ENCODE results near the gene PRR14.
"Not testable (repeated sequence)": the region's sequence is repeated elsewhere in the genome, so short reads cannot be mapped to it uniquely, and the experiment has no call there.

PRR14 gene

DNA sequence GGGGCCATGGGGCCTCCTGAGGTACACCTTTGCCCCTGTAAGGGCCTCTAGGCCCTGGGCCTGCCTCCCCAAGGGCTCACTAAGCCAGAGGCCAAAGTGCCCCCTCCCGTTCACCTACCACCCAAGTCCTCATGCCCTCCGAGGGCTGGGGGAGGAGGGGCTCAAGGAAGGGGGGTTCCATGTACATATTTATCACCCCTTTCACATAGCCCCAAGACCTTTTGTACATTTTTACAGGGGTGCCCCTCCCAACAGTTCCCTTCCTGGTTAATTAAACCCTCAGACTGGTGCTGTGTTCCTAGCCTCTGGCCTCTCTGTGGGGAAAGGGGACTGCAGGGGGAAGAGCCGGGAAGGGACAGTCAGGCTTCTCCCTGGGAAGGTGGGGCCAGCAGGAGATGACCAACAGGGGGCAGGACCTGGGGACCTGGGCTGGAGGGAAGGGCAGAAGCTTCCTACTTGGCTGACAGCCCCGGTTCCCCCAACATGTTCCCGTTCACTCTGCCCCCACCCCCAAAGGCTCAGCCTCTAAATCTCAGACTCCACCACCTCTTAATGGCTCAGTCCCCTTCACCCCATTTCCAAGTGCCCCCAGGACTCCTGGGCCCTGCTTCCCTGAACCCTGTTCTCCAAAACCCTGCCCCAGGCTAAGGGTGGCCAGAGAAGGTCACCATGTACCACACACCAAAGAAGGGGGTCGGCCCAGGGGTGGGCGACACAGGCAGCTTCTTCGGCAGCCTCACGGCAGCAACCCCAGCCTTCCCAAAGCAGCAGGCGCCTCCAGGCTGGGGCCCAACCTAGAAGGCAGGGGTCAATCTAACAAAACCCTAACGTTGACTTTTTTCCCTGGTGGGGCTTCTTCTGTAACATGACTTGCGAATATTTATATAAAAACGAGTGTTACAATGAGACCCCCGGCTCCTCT, 19.4 kb downstream of the PRR14 start:
- Histone ChIP-seq H3K4me3 (ENCODE audit: extremely low read depth, insufficient read depth, low read length, poor library complexity, severe bottlenecking) (no peak overlapping the region), H3K27ac (ENCODE audit: low read depth, low read length, severe bottlenecking) (no peak overlapping the region), H3K4me1 (ENCODE audit: control insufficient read depth, insufficient read depth, low read length, poor library complexity, severe bottlenecking) (no peaks in the 10 kb centered on the region), H3K9me3 (ENCODE audit: control insufficient read depth, low read length) (no peaks in the 10 kb centered on the region), H3K36me3 (ENCODE audit: control insufficient read depth, insufficient read depth, low read length) (peaks cover 54% of the 10 kb centered on the region)
- WGBS, 2 experiments (ENCODE audit: insufficient coverage in 2 of 2), result 93 to 96% methylated on average over 8 to 11 of the region's 14 CpGs

DNA sequence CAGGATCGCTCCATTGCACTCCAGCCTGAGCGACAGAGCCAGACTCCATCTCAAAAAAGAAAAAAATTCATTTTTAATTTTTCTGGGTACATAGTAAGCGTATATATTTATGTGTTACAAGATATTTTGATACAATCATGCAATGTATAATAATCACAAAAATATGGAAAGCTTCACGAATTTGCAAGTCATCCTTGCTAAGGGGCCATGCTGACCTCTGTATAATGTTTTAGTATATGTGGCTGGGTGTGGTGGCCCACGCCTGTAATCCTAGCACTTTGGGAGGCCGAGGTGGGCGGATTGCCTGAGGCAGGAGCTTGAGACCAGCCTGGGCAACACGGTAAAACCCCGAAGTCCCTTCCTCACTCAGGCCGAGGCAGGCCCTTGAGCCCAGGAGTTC, 24.4 kb downstream of the PRR14 start:
- 73 to 81% methylated on average over 6 to 8 of the region's 10 CpGs for WGBS, 2 experiments (ENCODE audit: insufficient coverage in 2 of 2)
- Histone ChIP-seq H3K4me3 (ENCODE audit: extremely low read depth, insufficient read depth, low read length, poor library complexity, severe bottlenecking) (no peak overlapping the region), H3K9me3 (ENCODE audit: control insufficient read depth, low read length) (no peaks in the 10 kb centered on the region), H3K4me1 (ENCODE audit: control insufficient read depth, insufficient read depth, low read length, poor library complexity, severe bottlenecking) (no peaks in the 10 kb centered on the region), H3K27ac (ENCODE audit: low read depth, low read length, severe bottlenecking) (no peak overlapping the region), H3K36me3 (ENCODE audit: control insufficient read depth, insufficient read depth, low read length) (peaks cover 10% of the 10 kb centered on the region)

DNA sequence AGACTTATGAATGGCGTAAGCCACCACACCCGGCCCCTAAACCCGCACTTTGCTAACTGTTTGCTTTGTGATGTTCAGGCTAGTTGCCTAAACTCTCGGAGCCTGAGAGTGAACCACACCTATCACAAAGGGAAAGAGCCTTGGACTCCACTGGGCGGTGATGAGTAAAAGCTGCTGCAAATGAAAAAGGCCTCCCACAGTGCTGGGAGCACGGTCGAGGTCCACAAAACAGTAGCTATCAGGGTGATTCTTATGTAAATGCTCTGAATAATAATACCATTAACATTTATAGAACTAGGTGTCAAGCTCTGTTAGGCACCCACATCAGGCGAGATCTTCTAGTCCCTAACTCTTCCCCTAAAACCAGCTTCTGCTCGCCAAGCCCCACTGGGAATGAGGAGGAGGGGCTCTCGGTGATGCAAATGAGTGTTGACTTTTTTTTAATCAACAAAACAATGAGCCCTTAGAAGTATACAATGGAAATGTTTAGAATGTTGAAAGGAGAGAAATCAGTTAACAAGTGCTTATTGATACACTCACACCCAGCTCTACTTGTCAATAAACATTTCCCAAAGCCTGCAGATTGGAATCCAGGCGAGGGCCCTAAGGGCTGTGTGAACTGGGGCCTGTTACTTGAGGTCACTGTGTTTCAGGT, 27.3 kb downstream of the PRR14 start:
- Histone ChIP-seq H3K4me3 (ENCODE audit: extremely low read depth, insufficient read depth, low read length, poor library complexity, severe bottlenecking) (no peak overlapping the region), H3K4me1 (ENCODE audit: control insufficient read depth, insufficient read depth, low read length, poor library complexity, severe bottlenecking) (no peaks in the 10 kb centered on the region), H3K9me3 (ENCODE audit: control insufficient read depth, low read length) (no peaks in the 10 kb centered on the region), H3K36me3 (ENCODE audit: control insufficient read depth, insufficient read depth, low read length) (no peaks in the 10 kb centered on the region), H3K27ac (ENCODE audit: low read depth, low read length, severe bottlenecking) (no peak overlapping the region)
- 0% methylated on average over 3 of the region's 11 CpGs; no CpG with 5 or more reads in 1 of the 2 experiments for WGBS, 2 experiments (ENCODE audit: insufficient coverage in 2 of 2)

DNA sequence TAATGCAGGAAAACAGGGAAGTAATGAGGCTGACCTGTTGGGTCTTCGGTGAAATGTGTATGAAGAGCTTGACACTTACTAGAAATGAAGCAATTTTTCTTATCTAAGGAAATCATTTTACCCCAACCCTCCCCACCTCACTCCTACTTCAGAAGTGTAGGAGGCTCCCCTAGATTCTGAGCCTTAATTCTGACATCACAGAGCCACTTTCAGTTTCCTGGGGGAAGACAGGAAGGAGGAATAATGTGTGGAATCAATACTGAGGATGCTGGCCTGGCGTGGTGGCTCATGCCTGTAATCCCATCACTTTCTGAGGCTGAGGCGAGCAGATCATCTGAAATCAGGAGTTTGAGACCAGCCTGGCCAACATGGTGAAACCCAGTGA, 27.8 kb downstream of the PRR14 start:
- 38 to 59% methylated on average over 2 to 3 of the region's 3 CpGs for WGBS, 2 experiments (ENCODE audit: insufficient coverage in 2 of 2)
- H3K9me3 ChIP-seq (ENCODE audit: control insufficient read depth, low read length), result no peaks in the 10 kb centered on the region
- no peak overlapping the region for H3K4me3 ChIP-seq (ENCODE audit: extremely low read depth, insufficient read depth, low read length, poor library complexity, severe bottlenecking)
- no peaks in the 10 kb centered on the region for H3K36me3 ChIP-seq (ENCODE audit: control insufficient read depth, insufficient read depth, low read length)
- no peak overlapping the region for H3K27ac ChIP-seq (ENCODE audit: low read depth, low read length, severe bottlenecking)
- no peaks in the 10 kb centered on the region for H3K4me1 ChIP-seq (ENCODE audit: control insufficient read depth, insufficient read depth, low read length, poor library complexity, severe bottlenecking)

DNA sequence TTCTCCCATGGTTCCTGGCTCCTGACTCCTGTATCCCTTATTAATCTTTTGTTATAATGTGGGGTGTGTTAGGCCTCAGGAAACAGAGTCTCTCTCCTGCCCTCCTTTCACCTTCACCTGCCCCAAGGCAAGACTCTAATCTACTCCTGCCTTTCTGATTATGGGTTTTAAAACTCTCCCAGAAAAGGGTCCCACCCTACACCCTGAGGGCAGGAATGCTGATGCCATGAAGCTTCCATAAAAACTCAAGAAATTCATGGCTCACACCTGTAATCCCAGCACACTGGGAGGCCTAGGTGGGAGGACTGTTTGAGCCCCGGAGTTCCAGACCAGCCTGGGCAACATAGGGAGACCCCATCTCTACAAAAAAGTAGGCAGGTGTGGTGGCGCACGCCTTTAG, 29.6 kb downstream of the PRR14 start:
- Histone ChIP-seq H3K27ac (ENCODE audit: low read depth, low read length, severe bottlenecking) (no peak overlapping the region), H3K9me3 (ENCODE audit: control insufficient read depth, low read length) (no peaks in the 10 kb centered on the region), H3K4me1 (ENCODE audit: control insufficient read depth, insufficient read depth, low read length, poor library complexity, severe bottlenecking) (no peaks in the 10 kb centered on the region), H3K4me3 (ENCODE audit: extremely low read depth, insufficient read depth, low read length, poor library complexity, severe bottlenecking) (no peak overlapping the region), H3K36me3 (ENCODE audit: control insufficient read depth, insufficient read depth, low read length) (no peaks in the 10 kb centered on the region)
- 83 to 86% methylated on average over 2 of the region's 3 CpGs for WGBS, 2 experiments (ENCODE audit: insufficient coverage in 2 of 2)

DNA sequence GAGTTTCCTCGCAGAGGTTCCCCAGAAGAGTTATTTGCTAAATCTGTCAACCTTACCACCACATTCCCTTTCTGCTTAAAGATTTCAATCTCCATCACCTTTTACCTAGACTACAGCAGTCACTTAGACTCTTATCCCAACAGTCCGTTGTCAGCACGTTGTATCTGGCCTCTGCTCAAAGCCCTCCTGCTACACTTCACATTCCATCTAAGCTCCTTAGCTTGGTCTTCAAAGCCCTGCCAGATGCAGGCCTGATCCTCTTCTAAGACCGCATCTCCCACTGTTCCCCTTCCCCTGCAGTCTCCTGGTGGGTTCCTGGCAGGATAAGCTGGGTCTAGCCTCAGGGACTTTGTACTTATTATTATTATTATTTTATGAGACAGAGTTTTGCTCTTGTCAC, 37.9 kb downstream of the PRR14 start:
- H3K4me1 ChIP-seq (ENCODE audit: control insufficient read depth, insufficient read depth, low read length, poor library complexity, severe bottlenecking), result no peaks in the 10 kb centered on the region
- no peaks in the 10 kb centered on the region for H3K36me3 ChIP-seq (ENCODE audit: control insufficient read depth, insufficient read depth, low read length)
- 51 to 62% methylated on average over 3 of the region's 4 CpGs for WGBS, 2 experiments (ENCODE audit: insufficient coverage in 2 of 2)
- no peaks in the 10 kb centered on the region for H3K9me3 ChIP-seq (ENCODE audit: control insufficient read depth, low read length)
- H3K27ac ChIP-seq (ENCODE audit: low read depth, low read length, severe bottlenecking), result no peak overlapping the region
- H3K4me3 ChIP-seq (ENCODE audit: extremely low read depth, insufficient read depth, low read length, poor library complexity, severe bottlenecking), result no peak overlapping the region

DNA sequence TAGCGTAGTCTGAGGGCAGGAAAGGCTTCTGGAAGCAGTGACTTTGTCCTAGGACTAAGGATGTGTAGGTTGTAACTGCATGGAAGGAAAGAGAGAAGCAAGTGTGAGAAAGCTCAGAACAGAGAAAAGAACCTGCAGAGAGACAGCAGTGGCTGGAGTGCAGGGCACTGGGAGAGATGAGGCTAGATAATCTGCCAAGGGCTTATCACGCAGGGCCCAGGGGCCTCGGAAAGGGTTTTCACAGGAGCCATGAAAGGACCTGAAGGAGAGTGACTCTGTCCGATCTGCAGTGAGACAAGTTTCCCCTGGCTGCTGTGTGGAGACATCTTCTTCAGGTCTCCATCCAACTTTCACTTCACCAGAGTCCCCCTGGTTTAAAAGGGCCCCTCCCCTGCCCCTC, 41.1 kb downstream of the PRR14 start:
- Histone ChIP-seq H3K27ac (ENCODE audit: low read depth, low read length, severe bottlenecking) (no peak overlapping the region), H3K9me3 (ENCODE audit: control insufficient read depth, low read length) (no peaks in the 10 kb centered on the region), H3K36me3 (ENCODE audit: control insufficient read depth, insufficient read depth, low read length) (no peaks in the 10 kb centered on the region), H3K4me1 (ENCODE audit: control insufficient read depth, insufficient read depth, low read length, poor library complexity, severe bottlenecking) (peaks cover 3% of the 10 kb centered on the region), H3K4me3 (ENCODE audit: extremely low read depth, insufficient read depth, low read length, poor library complexity, severe bottlenecking) (no peak overlapping the region)
- WGBS, 2 experiments (ENCODE audit: insufficient coverage in 2 of 2), result 35 to 37% methylated on average over 4 of the region's 4 CpGs

DNA sequence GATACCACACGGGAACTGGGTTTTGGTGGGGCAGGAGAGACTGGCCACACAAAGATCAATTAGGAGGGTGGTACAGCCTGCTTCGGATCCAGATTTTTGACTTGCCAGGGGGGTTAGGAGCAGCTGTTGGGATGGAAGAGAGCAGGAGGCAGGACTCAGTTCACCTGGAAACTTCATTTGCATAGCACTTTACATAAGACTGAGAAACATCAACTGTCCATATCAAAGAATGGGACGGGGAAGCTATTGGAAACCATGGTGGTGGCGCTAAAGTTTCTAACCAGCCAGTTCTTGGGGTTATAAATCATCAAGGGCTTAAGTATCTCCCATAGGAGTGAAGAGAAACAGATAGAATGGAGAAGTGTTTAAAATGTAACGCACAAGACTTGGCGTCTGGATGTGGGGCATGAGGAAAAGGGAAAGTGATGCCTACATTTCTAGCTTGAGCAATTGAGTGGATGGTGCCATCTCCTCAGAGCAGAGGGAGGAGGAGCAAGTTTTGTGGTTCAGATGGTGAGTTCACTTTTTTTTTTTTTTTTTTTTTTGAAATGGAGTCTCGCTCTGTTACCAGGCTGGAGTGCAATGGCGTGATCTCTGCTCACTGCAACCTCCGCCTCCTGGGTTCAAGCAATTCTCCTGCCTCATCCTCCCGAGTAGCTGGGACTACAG, 41.8 kb downstream of the PRR14 start:
- Histone ChIP-seq H3K27ac (ENCODE audit: low read depth, low read length, severe bottlenecking) (no peak overlapping the region), H3K36me3 (ENCODE audit: control insufficient read depth, insufficient read depth, low read length) (no peaks in the 10 kb centered on the region), H3K9me3 (ENCODE audit: control insufficient read depth, low read length) (no peaks in the 10 kb centered on the region), H3K4me1 (ENCODE audit: control insufficient read depth, insufficient read depth, low read length, poor library complexity, severe bottlenecking) (peaks cover 3% of the 10 kb centered on the region), H3K4me3 (ENCODE audit: extremely low read depth, insufficient read depth, low read length, poor library complexity, severe bottlenecking) (no peak overlapping the region)
- 17 to 38% methylated on average over 5 to 8 of the region's 10 CpGs for WGBS, 2 experiments (ENCODE audit: insufficient coverage in 2 of 2)

DNA sequence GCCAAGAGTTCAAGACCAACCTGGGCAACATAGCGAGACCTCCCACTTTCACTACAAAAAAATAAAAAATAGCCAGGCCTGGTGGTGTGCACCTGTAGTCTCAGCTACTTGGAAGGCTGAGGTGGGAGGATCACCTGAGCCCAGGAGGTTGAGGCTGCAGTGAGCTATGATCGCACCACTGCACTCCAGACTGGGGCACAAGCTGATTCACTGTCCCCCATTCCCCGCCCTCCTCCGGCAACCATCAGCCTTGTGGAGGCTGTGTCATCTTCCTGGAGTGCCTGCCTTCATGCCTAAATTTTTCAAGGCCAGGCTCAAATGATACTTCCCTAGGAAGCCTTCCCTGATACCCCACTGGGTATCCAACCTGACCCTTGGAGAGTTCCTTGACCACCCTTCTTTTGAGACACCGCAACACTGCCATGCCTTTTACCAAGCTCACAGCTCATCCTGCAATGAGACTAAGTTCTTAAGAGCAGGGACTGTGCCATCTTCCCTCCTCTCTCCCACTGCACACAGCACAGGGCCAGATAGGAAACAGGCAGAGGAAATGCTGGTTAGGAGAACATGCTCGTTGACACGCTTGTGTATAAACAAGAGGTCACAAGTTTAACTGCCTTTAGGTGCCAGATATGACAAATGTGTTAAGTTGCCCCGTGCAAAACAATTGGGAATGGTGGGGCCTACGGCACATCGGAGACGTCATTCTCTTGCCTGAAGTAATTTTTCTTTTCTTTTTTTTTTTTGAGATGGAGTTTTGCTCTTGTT, 44.4 kb downstream of the PRR14 start:
- Histone ChIP-seq H3K36me3 (ENCODE audit: control insufficient read depth, insufficient read depth, low read length) (no peaks in the 10 kb centered on the region), H3K9me3 (ENCODE audit: control insufficient read depth, low read length) (no peaks in the 10 kb centered on the region), H3K4me1 (ENCODE audit: control insufficient read depth, insufficient read depth, low read length, poor library complexity, severe bottlenecking) (peaks cover 7% of the 10 kb centered on the region), H3K27ac (ENCODE audit: low read depth, low read length, severe bottlenecking) (no peak overlapping the region), H3K4me3 (ENCODE audit: extremely low read depth, insufficient read depth, low read length, poor library complexity, severe bottlenecking) (no peak overlapping the region)
- 92 to 95% methylated on average over 7 to 10 of the region's 11 CpGs for WGBS, 2 experiments (ENCODE audit: insufficient coverage in 2 of 2)

DNA sequence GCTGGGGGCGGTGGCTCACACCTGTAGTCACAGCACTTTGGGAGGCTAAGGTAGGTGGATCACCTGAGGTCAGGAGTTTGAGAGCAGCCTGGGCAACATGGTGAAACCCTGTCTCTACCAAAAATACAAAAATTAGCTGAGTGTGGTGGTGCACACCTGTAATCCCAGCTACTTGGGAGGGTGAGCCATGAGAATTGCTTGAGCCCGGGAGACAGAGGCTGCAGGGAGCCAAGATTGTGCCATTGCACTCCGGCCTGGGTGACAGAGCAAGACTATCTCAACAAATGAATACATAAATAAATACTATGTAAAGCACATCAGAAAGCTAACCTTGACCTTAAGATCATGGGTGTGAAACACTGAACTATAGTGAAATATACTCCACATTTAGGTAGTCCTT, 45.9 kb downstream of the PRR14 start:
- not testable (repeated sequence) for H3K9me3 ChIP-seq (ENCODE audit: control insufficient read depth, low read length); H3K36me3 ChIP-seq (ENCODE audit: control insufficient read depth, insufficient read depth, low read length); H3K4me3 ChIP-seq (ENCODE audit: extremely low read depth, insufficient read depth, low read length, poor library complexity, severe bottlenecking); H3K27ac ChIP-seq (ENCODE audit: low read depth, low read length, severe bottlenecking)
- WGBS, 2 experiments (ENCODE audit: insufficient coverage in 2 of 2), result 83% methylated on average over 1 of the region's 3 CpGs; no CpG with 5 or more reads in 1 of the 2 experiments
- peaks cover 21% of the 10 kb centered on the region for H3K4me1 ChIP-seq (ENCODE audit: control insufficient read depth, insufficient read depth, low read length, poor library complexity, severe bottlenecking)
